NCI-H1436 treated with DMSO at 0.1 percent for 48 hours (cell line): ENCODE data around the gene GSTO2.
A peak's percentile ranks its signal among the peaks of the same experiment; 100 is the strongest.

Source experiments
- DNase-seq: peaks from one replicate; lab custom pipeline; 2025; lab: John Stamatoyannopoulos, UW

Gene GSTO2

DNA sequence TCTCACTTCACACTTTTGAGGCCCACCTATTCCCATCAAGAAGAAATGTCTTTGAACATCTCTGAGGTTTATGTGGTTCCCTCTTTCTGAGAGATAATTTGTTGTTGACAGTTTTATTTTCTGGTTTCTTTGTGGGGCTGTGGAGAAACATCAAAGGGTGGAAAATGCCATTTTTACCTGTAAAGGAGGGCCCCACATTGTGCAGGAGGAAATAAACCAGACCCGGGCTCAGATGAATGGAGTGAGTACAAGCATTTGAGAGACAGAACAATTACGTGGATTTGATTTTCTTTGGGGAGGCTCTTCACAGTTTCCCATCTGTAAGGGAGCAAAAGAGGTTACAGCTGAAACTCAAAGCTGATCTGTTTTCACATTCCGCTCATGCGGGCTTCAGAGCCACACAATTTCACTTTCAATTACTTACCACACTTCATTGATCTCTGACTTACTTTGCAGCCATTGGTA, 39.5 kb downstream of the GSTO2 start:
- no peak for DNase-seq

DNA sequence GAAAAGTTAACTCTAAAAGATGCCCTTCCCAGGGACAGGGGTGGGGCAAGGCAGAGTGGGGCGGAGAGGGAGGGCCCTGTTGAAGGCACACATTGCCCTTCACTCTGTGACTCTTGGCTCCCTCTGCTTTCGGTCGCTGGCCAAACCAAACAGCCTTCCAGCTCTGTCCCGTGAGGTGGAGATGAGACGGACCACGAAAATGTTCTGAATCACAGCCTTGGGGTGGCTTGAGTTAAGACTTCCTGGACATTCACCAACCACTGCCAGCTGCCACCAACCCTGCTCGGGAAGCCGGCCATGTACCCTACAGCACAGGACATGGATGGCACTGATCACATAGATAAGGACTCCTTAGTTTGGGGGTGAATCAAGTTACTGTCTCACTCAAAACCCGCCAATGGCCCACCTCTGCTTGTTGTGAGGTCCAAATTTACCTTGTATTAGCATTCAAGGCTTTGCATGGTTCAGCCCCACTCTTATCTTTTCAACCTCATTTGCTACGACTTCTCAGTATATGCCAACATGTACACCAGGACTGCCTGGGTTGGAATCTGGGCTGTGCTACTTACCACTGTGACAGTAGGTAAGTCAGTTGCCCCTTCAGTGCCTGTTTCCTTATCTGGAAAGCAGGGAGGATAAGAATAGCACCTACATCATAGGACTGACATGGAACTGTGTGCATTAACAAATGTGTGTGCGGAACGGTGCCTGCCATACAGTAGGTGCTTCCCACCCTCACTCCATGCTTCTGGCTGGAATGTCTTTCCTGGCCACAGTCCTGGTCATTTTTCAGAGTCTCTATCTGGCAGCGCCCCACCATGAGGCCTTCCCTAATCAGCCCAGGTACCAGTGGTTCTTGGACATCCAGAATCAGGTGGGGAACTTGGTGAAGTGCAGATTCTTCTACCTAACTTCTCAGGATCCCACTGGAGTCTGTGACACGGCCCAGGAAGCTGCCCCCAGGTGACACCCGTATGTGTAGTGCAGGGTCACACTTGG, 41.3 kb downstream of the GSTO2 start:
- no peak for DNase-seq

DNA sequence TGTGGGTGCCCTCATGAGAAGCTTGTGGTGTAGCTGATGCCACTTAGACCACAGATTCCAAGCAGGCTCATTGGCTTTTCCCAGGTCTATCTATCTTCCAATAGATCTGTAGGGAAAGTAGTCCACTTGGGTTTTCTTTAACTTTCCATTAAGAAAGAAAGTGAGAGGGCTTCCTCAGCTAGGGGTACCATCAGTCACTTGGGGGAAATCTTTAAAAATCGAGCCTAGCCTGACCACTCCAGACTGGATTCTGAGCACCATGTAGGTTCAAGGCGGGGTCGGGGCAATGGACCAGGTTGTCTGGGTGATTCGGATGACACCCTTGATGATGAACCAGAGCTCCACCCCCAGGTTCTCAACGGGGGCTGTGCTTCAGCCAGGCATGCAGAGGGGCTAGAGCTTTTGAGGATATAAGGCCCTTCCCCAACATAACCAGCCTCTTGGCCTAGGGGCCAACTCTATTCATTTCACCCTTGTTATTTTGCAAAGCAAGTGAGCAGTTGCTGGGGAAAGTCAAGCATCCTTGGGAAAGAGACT, 42.3 kb downstream of the GSTO2 start:
- DNase-seq = no peak

DNA sequence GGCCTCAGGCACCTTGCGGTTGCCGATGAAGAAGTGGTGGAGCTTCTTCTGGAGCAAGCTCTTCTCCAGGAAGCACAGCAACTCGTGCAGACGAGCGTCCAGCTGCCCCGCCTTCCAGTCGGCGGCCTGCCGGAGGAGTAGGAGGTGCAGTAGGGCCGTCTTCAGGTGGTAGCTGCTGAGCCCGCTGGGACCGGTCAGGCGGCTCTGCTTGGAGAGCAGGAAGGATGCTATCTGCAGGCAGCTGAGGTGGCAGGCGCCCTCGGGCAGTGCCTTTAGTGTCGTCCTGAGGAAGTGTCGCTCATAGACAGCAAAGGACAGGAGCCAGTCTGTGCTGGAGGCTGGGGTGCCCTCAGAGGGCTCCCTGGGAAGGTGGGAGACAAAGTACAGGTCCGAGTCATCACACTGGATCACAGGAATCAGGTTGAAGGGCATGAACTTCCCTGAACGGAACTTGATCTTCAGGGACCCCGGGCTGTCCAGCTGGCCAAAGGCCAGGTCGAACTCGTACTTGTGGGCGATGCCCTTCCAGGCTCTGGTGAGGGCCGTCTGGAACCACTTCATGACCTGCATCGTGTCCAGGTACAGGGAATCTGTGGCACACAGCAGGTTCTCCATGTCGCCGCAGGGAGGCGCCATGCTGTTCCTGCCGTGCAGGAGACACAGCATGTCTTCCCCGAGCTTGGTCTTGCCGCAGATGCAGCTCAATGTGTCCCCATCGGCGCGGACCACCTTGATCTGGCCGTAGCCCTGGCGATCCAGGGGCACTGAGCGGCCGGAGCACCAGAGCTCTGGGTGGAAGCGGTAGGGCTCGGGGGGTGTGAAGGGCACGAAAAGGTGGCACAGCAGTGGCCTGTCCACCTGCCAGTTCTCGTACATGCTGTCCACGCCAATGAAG, 45.9 kb downstream of the GSTO2 start:
- DNase-seq = no peak

DNA sequence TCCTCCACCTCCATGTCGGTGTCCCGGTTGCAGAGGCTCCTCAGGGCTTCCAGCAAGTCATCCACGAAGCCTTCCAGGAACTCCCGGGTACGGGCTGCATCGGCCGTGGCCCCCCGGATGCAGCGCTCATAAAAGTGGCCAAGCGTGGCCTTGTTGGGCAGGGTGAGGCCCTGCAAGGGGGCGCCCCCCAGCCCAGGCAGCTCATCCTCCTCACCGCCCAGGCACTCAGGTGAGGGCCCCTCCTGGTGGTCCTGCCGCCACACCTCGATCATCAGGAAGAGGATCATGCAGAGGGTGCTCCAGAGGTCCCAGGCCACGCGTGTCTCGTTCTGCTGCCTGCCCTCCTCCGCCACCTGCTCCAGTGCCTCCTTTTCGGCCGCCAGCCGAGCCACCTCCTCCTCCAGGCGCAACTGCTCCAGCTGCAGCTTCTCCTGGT, 46.5 kb downstream of the GSTO2 start:
- DNase-seq = no peak

DNA sequence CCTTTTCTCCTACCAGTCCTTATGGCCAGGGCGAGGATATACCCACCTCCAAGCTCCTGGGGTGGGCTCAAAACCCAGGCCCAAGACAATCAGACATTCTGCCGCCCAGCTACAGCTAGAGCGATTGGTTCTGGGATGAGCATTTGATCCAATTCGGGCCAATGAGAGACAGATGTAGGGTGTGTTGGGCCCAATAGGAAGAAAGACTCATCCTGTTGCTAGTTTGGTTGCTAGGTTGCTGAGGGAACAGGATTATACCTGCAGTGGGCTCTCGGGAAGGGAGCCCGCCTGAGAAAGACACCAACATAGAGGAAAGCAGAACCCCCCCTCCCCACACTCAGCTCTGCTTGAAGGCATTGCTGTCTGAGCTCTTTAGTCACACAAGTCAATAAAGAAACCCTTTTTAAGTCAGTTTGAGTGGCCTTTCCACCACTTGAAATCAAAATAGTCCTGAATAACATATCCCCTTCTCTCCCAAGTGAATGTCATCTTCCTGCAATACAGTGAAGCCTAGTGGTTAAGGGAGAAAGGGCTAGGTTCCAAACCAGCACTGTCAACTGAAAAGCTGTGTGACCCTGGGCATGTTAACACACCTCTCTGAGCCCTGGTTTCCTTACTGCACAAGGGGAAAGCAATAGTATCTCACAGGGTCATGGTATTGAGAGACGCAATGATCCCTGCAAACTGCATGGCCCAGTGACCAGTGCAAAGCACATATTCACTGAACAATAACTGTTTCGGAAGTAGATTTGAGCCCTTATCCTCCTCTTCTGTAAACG, 47.5 kb downstream of the GSTO2 start:
- no peak for DNase-seq

DNA sequence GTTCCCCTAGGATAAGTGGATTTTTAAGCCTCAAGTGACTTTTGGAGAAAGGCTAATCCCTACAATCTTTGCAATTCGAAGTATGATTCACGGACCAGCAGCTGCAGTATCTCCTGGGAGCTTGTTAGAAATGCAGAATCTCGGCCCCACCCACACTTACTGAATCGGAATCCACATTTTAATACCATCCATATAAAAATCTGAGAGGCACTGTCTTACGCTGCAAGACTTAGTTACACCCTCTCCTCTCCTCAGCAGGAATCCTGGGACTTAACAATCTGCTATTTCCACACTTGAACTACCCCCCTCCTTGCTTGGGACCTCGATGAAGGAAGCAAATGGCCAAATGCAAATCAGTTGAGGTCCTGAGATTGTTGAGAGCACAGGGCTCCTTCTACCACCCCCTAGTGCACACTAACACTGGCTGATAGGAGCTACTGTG, 48.3 kb downstream of the GSTO2 start:
- no peak for DNase-seq

DNA sequence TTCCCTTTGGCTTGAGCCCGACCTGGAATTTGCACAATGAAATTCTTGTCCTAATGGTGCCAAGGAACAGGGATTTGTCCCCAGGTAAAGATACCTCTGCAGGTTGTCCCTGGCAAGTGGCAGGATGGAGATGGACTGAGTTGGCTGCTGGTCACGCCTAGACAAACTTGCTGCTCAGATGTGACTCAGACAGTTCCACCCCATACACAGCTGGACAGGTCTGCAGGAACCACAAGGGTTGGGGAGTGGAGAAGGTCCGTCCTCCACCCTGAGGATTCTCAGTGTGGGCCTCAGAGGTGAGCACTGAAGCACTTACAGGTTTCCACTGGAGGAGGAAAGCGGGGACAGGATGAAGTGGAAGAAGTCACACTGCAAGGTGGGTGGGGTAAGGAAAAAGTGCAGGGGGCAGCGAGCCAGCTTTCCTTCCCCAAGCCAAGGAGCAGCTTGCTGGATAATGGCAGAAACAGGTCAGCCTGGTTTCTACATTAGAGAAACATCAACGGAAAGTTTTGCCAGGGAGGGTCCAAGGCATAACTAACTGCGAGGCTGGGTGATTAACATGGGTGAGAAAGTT, 48.8 kb downstream of the GSTO2 start:
- DNase-seq = no peak

DNA sequence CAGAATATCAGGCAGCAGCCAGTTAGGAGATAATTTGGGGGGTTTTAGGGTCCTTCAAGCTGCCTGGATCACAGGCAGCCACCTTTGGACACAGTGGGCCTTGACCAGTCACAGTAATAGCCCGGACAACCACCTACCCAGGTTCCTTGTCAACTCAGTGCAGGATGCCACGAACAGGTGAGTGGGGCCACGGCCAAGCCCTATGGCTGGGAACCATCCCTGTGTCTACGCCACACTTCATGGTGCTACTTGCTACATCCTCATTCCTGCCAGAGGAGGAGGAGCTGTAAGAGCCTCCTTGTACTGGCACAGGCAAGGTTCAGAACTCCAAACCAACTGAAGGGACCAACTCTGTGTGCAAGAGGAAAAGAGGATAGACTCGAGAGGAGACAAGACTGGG, 49.3 kb downstream of the GSTO2 start:
- DNase-seq = no peak

DNA sequence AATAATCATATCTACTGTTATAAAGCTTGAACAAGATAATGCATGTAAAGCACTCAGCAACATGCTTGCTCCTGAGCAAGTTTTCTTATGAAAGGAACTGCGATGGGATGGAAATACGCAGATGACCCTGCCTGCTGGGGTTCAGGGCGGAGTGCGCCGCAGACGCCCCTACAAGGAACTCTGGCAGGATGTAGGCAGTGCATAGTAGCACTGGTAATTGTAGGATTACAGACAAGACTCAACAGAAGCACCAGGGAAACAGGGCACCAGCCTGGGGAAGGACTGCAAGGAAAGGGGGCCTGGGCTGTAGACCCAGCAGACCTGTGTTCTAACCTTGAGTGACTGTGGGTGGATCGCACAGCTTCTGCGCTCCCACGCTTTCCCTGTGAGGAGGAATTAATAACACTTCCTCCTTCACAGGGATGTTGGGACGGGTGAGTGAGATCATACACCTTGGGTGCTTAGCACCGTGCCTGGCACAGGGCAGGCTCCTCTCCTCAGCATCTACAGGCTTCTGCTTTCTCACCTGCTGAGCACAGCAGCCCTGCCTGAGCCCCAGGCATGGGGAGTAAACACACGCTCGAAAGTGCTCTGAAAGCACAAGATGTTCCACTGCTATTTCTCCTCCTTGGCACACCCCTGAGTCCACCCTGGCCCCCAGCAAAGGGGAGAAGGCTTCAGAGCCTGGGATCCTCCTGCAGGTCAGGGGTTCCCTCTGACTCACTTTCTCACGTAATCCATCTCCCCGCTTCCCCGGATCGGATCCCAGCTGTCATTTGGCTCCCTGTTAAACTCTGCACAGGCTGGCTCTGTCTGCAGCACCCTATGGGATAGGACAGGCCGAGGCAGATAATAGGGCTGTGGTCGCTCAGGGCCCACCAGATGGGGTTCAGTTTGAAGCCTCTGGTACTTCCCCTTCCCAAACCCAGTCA, 50.1 kb downstream of the GSTO2 start:
- DNase-seq = no peak

DNA sequence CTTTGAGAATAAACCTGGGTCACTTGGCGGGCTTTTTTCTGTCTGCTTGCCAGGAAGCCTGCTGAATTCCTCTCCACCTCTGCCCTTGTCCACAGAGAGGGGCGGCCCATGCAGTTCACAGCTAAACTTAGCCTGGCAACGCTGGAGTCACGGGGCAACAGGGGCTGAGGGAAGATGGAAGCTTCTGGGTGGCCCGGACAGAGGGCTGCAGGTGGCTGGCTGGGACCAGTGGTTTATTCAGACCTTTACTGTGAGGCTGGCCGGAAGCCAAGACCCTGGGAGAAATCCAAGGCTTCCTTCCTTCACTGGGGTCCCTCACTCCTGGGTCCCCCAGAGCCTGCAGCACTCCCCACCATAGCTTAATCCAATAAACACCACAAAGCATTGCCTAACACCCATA, 52.2 kb downstream of the GSTO2 start:
- DNase-seq = no peak

DNA sequence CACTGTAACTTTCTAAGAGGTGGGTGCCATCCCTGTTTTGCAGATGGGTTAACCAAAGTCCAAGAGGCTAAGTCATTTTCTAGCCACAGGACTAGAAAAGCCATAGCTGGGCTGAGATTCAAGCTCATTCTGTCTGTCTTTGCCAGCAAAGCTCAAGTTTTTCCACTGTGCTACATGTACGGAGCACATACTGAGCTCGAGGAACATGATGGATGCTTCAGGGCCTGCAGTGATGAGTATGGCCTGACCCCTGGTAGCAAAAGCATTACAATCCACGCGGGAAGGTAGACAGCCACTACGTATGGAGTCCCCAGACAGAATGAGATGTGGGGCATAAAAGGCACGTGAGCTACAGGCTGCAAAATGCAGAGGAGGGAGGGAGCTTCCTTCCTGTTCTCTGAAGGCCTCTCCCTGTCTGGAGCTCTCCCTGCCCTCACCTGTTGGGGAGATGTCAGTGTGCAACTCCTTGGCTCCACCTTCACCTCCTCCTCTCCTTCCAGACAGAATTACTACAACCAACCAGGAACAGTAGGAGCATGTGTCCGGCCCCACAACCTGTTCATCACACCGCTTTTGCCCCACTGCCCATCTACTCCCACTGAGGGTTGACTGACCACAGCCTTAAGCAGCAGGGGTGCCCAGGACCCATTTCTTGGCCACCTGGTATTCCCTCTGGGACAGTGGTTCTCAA, 52.9 kb downstream of the GSTO2 start:
- DNase-seq = no peak

DNA sequence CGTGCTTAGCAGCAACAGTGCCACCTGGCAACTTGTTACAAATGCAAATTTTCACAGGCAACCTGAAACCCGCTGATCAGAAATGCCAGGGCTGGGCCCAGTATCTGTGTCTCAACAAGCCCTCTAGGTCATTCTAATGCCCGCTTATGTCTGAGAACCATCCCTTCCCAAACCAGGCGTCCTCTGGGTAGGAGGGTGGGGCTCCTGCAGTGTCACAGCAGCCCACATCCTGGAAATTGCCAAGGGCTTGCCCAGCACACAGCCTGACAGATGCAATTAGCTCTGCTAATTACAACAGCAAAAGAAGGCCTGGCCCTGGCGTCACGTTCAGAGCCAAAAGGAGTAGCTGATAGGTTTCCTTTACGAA, 53.4 kb downstream of the GSTO2 start:
- DNase-seq = peak; percentile 51

DNA sequence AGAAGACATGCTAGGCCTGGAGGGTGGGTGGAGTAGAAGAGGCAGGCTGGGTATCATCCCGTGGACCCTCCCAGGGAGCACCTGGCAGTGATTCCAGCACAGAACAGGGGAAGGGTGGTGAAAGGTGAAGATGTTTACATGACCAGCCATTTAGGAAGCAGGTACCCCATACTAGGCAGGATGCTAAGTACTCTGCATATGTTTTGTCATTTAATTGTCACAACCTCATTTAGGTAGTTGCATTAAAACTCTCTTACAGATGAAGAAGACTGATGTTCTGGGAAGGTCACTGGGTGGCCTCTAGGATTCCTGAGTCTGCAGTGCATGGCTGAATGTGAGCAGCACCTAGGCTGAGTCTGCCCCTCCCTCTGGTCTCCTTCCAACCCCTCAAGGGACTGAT, 54.1 kb downstream of the GSTO2 start:
- DNase-seq = no peak

DNA sequence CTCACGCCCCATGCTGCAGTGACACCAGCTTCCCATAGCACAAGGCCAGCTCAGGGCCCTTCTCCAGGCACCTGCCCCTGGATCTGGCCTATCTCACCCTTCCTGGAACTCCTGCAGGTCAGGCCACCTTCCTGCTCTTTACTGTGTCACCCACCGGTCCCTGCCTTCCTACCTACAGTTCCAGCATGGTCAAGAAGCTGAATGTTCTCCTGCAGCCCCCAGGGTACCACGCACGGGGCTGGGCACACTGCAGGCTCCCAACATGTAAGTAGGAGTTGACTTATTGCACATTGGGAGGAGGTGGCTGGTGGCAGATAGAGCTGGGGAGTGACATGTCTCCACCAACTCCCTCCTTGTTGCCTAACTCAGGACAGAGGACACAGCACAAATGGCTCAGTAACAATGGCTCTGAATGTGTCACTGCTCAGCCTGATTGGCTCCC, 54.8 kb downstream of the GSTO2 start:
- DNase-seq = no peak

DNA sequence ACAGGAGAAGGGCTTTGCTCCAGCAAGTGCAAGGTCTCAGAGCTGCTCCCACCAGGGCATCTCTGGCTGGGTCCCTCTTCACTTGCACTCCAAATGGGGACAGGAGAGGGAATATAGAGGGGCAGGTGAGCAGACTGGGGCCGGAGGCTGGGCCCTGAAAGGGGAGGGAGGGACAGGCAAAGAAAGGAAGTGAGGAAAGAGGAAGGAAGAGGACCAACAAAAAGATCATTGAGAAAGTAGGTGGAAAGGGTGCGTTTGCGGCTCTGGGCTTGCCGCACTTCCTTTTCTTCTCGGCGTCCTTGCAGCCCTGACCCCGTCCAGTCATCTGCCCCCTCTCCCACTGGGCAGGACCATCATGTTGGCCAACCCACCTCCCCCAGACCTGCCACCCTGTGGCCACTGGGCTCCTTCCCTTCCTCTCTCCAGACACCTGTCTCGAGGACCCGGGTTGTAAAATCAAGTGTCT, 55.3 kb downstream of the GSTO2 start:
- no peak for DNase-seq

DNA sequence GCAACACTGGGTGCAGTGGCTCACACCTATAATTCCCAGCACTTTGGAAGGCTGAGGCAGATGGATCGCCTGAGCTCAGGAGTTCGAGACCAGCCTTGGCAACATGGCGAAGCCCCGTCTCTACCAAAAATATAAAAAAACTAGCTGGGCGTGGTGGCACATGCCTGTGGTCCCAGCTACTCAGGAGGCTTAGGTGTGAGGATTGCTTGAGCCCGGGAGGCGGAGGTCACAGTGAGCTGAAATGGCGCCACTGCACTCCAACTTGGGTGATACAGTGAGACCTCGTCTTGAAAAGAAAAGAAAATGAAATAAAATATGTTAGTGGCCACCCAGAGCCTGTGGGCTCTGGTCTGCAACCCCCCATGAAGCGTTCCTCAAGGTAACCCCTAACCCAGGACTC, 55.9 kb downstream of the GSTO2 start:
- DNase-seq = no peak

DNA sequence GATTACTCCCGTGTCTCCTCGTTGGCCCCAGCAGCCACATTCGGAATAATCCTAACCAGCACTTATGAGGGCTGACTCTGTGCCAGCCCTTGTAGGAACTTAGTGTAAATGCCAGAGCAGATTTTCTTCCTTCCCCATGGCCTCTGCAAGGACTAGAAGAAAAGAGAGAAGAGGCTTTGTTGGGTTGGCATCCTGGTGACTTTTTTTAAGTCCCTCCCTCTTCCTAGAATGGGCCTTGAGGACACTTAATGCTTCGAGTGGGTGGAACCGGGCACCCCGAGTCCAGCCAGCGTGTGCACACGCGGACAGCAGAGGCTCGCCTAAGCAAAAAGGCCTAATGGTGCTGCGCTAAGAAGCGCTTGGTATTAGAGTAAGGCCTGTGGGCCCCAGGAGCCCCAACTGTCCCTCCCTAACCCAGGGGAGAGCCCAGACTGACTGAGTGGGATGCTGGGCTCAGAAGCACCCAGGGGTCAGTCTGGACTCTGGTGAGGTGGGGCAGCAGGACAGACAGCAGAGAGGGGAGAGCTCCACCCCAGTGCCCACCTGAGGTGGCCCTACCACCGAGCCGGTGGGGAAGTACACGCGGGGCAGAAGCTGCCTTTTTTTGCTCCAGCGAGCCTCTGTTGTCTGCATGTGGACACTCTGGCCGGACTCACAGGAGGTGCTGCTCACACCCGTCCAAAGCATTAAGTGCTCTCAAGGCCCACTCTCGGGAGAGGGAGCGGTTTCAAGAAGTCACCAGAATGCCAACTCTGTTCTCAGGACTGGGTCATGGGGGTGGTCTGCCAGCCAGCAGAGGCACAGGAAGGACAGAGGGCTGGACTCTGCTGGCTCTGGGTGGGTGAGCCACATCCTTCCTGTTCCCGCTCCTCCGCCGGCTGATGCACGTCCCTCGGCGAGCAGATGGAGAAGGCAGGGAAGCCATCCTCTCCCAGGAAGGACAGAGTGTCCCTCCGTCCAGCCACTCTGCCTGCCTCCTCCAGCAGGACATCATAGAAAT, 56.8 kb downstream of the GSTO2 start:
- DNase-seq = no peak
